Ovary (tissue), 9 donors: ENCODE results near the gene ST7. TPM values are rescaled to one million over a fixed set of nuclear protein-coding genes. Genes with fewer than 3 reads are reported as not detected.

Source experiments
- DNase-seq, 5 donors: peaks; one replicate each; pipeline ENCODE4 v3.0.0-alpha.2; 2019 to 2020
- H3K27ac ChIP-seq, 2 donors: fragments of 200-600 bp; one replicate each; pipeline versions ENCODE4 v1.5.1 to v1.8.0; 2019 to 2022
- H3K27me3 ChIP-seq: fragments of 200-600 bp; one replicate; pipeline ENCODE4 v1.8.0; 2022
- H3K36me3 ChIP-seq: fragments of 200-600 bp; sonication (generic); one replicate; pipeline ENCODE4 v1.5.1; 2019
- H3K4me1 ChIP-seq: one replicate; pipeline ENCODE4 v1.8.1; 2013; ENCODE audit warnings: mild to moderate bottlenecking, moderate library complexity; ENCODE audit not compliant: insufficient read depth
- H3K4me3 ChIP-seq: fragments of 200-600 bp; sonication (generic); one replicate; pipeline ENCODE4 v1.5.1; 2017
- H3K9me3 ChIP-seq, 2 donors: fragments of 200-600 bp in 1 of 2; sonication (generic) in 1 of 2; one replicate each; pipeline versions ENCODE4 v1.5.1 to v1.8.1; 2013 to 2019; ENCODE audit warnings: mild to moderate bottlenecking in 1 of 2, moderate library complexity in 1 of 2
- CTCF ChIP-seq, 3 donors: fragments of 450-650 bp in 2 of 3; fragments of 200-600 bp in 1 of 3; IDR thresholded peaks; one replicate each; pipeline versions ENCODE4 v1.5.1 to v1.8.0; 2016 to 2022; ENCODE audit warnings: antibody characterized with exemption in 3 of 3, mild to moderate bottlenecking in 1 of 3
- EP300 ChIP-seq: sonication (generic); formaldehyde crosslinking; IDR thresholded peaks from one replicate; pipeline ENCODE4 v1.6.1; 2017; ENCODE audit warnings: antibody characterized with exemption
- POLR2A ChIP-seq: fragments of 450-650 bp; IDR thresholded peaks from one replicate; pipeline ENCODE4 v1.6.1; 2017; ENCODE audit warnings: antibody characterized with exemption, mild to moderate bottlenecking, moderate library complexity
- WGBS, 3 donors: extraction: QIAGEN DNeasy Blood & Tissue Kit in 1 of 3; methylation state at CpG; one replicate each; pipeline versions ENCODE4 v1.1.5 to v1.1.7; 2013 to 2017; 5-methylcytosine and 5-hydroxymethylcytosine counted together
- intact Hi-C, 4 donors: fragments of 100-400 bp; cut with DNase I; formaldehyde crosslinking; loops; one replicate each; pipeline versions ENCODE4 v1.11.0 to v1.15.1; 2022 to 2023
- polyA plus RNA-seq, 2 donors: library from polyadenylated mRNA; stranded (reverse); fragments of 200-250 nt in 1 of 2; fragments of 350-450 nt in 1 of 2; fragmentation: Illumina TruSeq in 1 of 2; extraction: RNeasy Lipid Tissue Mini Kit (QIAGEN cat#74804) in 1 of 2; gene quantifications; one replicate each; pipeline ENCODE4 v1.2.3, GENCODE V29; 2013 to 2014
- total RNA-seq, 7 donors: library from RNA; depleted of rRNA in 2 of 7; stranded (reverse); fragments of >200 nt in 2 of 7; fragmentation: NEBNext Ultra II Directional in 3 of 7; extraction: Animal tissue kit (Norgen Biotek cat#: 25700) in 3 of 7; gene quantifications; one replicate each; pipeline versions ENCODE4 v1.1.0 to v1.2.4, GENCODE V29; 2016 to 2023
- donor health status: DM: no; HTN: no; CAD: no; lungs with moderate emphysema.
- donor health status: DM: no; HTN: no; CAD: no.
- donor health status: Bipolar disorder and iron deficiency.
- donor health status: DM: yes; HTN: yes; CAD: no.
- donor health status: DM: no; HTN: no; CAD: no.
- donor health status: DM: yes; HTN: yes; CAD: no.

The ST7 gene
- total and polyA plus RNA-seq, 9 donors: 14.1 to 37.7 (median 18.8) TPM

GRCh38 chr7:117273814-117274225, 320.5 kb downstream of the ST7 start:
- WGBS, 3 donors: 30 to 42% (median 30%) methylated on average over 11 of the region's 11 CpGs
- no peak for DNase-seq

DNA sequence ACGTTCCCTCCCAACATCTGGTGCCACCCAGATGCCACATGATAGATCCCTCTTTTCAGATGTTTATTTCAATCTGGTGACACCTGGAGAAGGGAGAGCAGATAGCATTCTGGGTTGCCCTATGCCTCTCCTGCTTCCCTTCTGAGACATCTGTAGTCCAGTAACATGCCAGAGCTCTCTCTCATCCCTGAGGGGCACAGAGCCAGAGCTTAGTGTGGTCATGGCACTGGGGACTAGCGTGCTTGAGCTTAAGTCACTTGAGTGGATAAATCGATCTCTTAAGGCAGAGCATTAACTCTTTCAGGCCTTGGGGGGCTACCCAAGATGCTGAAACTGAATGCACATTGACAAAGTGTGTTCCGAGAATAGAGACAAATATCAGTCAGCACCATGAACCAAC, 321.6 kb downstream of the ST7 start:
- intact Hi-C loops: no loop called here
- Histone ChIP-seq H3K4me3 (no peak overlapping the region), H3K9me3 (no peaks in the 10 kb centered on the region), H3K27me3 (no peaks in the 10 kb centered on the region), H3K27ac (no peak overlapping the region), H3K4me1 (no peaks in the 10 kb centered on the region), H3K36me3 (no peaks in the 10 kb centered on the region)
- 79 to 86% (median 82%) methylated on average over 4 of the region's 4 CpGs for WGBS, 3 donors
- no peak for DNase-seq
- no peak for TF ChIP-seq EP300
- no peak for TF ChIP-seq CTCF (IDR thresholded peaks at IDR 0.05)
- no peak for TF ChIP-seq POLR2A

More at GRCh38 chr7:117273814-117274225, 320.5 kb downstream of the ST7 start:
- H3K36me3 ChIP-seq: no peaks in the 10 kb centered on the region
- no peaks in the 10 kb centered on the region for H3K4me1 ChIP-seq
- H3K9me3 ChIP-seq: no peaks in the 10 kb centered on the region
- intact Hi-C loops: no loop called here
- TF ChIP-seq CTCF (IDR thresholded peaks at IDR 0.05) (no peak), POLR2A (no peak), EP300 (no peak)
- no peak overlapping the region for H3K27ac ChIP-seq
- H3K27me3 ChIP-seq: no peaks in the 10 kb centered on the region
- H3K4me3 ChIP-seq: no peak overlapping the region

DNA sequence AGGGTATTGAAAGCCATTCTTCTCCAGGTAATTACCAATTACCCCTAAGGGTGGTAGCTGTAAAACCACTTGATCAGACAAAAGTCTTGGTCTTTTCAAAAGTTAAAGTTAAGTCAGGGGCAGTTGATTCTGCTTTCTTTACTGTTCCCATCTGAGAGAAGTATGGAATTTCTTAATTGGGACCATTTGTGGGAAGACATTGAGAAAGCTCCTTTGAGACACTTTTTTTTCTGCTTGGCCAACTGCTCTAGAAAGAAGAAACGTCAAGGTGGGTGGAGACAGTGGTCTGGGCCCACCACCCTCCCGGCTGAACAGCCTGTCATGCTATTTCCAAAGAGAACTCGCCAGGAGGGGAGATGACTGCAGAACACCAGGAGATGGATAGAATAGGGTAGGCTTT, 324.3 kb downstream of the ST7 start:
- WGBS, 3 donors: 74 to 79% (median 77%) methylated on average over 3 of the region's 3 CpGs
- Histone ChIP-seq H3K4me1 (no peaks in the 10 kb centered on the region), H3K27me3 (no peaks in the 10 kb centered on the region), H3K9me3 (no peaks in the 10 kb centered on the region), H3K4me3 (no peak overlapping the region), H3K36me3 (no peaks in the 10 kb centered on the region), H3K27ac (no peak overlapping the region)
- TF ChIP-seq EP300: no peak
- no peak for TF ChIP-seq CTCF (IDR thresholded peaks at IDR 0.05)
- TF ChIP-seq POLR2A: no peak
- no peak for DNase-seq
- intact Hi-C loops: no loop called here

DNA sequence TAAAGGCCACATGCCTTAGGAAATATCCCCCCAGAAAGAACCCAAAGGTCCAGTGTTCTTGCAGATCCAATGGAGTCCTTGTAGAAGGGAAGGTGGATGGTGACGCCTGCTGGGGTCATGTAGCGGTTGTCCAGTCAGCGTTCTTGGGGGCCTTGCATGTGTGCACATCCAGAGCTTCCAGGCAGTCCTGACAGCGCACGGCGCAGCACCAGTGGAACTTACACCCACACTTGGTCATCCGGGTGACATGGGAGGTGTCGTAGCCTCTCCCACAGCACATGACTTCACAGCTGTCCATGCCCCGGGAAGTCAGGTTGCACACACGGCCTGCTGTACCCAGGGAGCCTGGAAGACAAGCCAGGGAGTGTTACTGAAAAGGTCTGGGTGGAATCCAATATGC, 324.7 kb downstream of the ST7 start:
- 95% methylated on average over 10 of the region's 10 CpGs for WGBS, 3 donors
- intact Hi-C loops: no loop called here
- Histone ChIP-seq H3K4me3 (no peak overlapping the region), H3K36me3 (no peaks in the 10 kb centered on the region), H3K9me3 (no peaks in the 10 kb centered on the region), H3K4me1 (no peaks in the 10 kb centered on the region), H3K27me3 (no peaks in the 10 kb centered on the region), H3K27ac (no peak overlapping the region)
- no peak for TF ChIP-seq POLR2A
- no peak for TF ChIP-seq EP300
- TF ChIP-seq CTCF (IDR thresholded peaks at IDR 0.05): no peak
- DNase-seq: no peak

- DNase-seq: no peak
- Histone ChIP-seq H3K4me1 (no peaks in the 10 kb centered on the region), H3K4me3 (no peak overlapping the region), H3K36me3 (no peaks in the 10 kb centered on the region), H3K27me3 (no peaks in the 10 kb centered on the region), H3K9me3 (no peaks in the 10 kb centered on the region), H3K27ac (no peak overlapping the region)
- TF ChIP-seq EP300 (no peak), POLR2A (no peak), CTCF (IDR thresholded peaks at IDR 0.05) (no peak)
- WGBS, 3 donors: 89 to 94% (median 92%) methylated on average over 2 of the region's 2 CpGs
- intact Hi-C loops: no loop called here
Observed at GRCh38 chr7:117279203-117279602, 325.9 kb downstream of the ST7 start.
